Measurements from ENCODE around the gene NF1.

Gene NF1

GRCh38 chr17:31275116-31275515 is 180.3 kb downstream of the NF1 start:
- no peaks in the 10 kb centered on the region for H3K27me3 ChIP-seq (ENCODE audit: insufficient read depth, low read length)

GRCh38 chr17:31279401-31279800 is 184.6 kb downstream of the NF1 start:
- Histone ChIP-seq H3K4me2 (ENCODE audit: low read length) (no peak overlapping the region), H3K9me3 (ENCODE audit: low read length) (no peaks in the 10 kb centered on the region), H3K9me2 (ENCODE audit: low read depth, low read length) (no peaks in the 10 kb centered on the region), H3K9ac (ENCODE audit: low read length) (no peak overlapping the region), H3K27me3 (ENCODE audit: insufficient read depth, low read length) (no peaks in the 10 kb centered on the region), H3K4me3 (ENCODE audit: low read depth, low read length, poor library complexity, severe bottlenecking) (no peak overlapping the region), H2AFZ (ENCODE audit: low read length) (no peak overlapping the region), H3F3A (ENCODE audit: insufficient read depth, low read length) (no peaks in the 10 kb centered on the region), H3K79me2 (ENCODE audit: insufficient read depth, low read length) (no peaks in the 10 kb centered on the region), H3K27ac (ENCODE audit: low read depth, low read length, poor library complexity, severe bottlenecking) (no peak overlapping the region), H4K20me1 (ENCODE audit: insufficient read depth, low read length) (no peaks in the 10 kb centered on the region), H3K36me3 (ENCODE audit: insufficient read depth, low read length) (no peaks in the 10 kb centered on the region; the same call in 1 of the 2 replicates), H3K4me1 (ENCODE audit: insufficient read depth, low read length, severe bottlenecking) (no peaks in the 10 kb centered on the region)
- TF ChIP-seq CTCF (IDR thresholded peaks at IDR 0.05; ENCODE audit: low read length) (no peak), EZH2 (IDR thresholded peaks at IDR 0.05; ENCODE audit: borderline replicate concordance, low read length) (no peak)

More at GRCh38 chr17:31275116-31275515, 180.3 kb downstream of the NF1 start:
- H3K79me2 ChIP-seq (ENCODE audit: insufficient read depth, low read length) = no peaks in the 10 kb centered on the region
- H3K4me2 ChIP-seq (ENCODE audit: low read length) = no peak overlapping the region
- no peaks in the 10 kb centered on the region for H3K9me3 ChIP-seq (ENCODE audit: low read length)
- no peaks in the 10 kb centered on the region for H3K36me3 ChIP-seq (ENCODE audit: insufficient read depth, low read length)
- no peak overlapping the region for H3K4me3 ChIP-seq (ENCODE audit: low read depth, low read length, poor library complexity, severe bottlenecking)
- no peaks in the 10 kb centered on the region for H3K9me2 ChIP-seq (ENCODE audit: low read depth, low read length)
- no peaks in the 10 kb centered on the region for H4K20me1 ChIP-seq (ENCODE audit: insufficient read depth, low read length)
- no peak overlapping the region for H3K9ac ChIP-seq (ENCODE audit: low read length)
- no peak overlapping the region for H2AFZ ChIP-seq (ENCODE audit: low read length)
- no peaks in the 10 kb centered on the region for H3K4me1 ChIP-seq (ENCODE audit: insufficient read depth, low read length, severe bottlenecking)
- no peak overlapping the region for H3K27ac ChIP-seq (ENCODE audit: low read depth, low read length, poor library complexity, severe bottlenecking)
- H3F3A ChIP-seq (ENCODE audit: insufficient read depth, low read length) = no peaks in the 10 kb centered on the region
- TF ChIP-seq EZH2 (IDR thresholded peaks at IDR 0.05; ENCODE audit: borderline replicate concordance, low read length) = no peak
- no peak for TF ChIP-seq CTCF (IDR thresholded peaks at IDR 0.05; ENCODE audit: low read length)

- Histone ChIP-seq H2AFZ (ENCODE audit: low read length) (no peak overlapping the region), H3K36me3 (ENCODE audit: insufficient read depth, low read length) (no peaks in the 10 kb centered on the region; the same call in 1 of the 2 replicates), H3K4me2 (ENCODE audit: low read length) (no peak overlapping the region), H3K27me3 (ENCODE audit: insufficient read depth, low read length) (no peaks in the 10 kb centered on the region), H3F3A (ENCODE audit: insufficient read depth, low read length) (no peaks in the 10 kb centered on the region; the same call in 1 of the 2 replicates), H3K27ac (ENCODE audit: low read depth, low read length, poor library complexity, severe bottlenecking) (no peak overlapping the region), H3K9me3 (ENCODE audit: low read length) (no peaks in the 10 kb centered on the region), H3K79me2 (ENCODE audit: insufficient read depth, low read length) (no peaks in the 10 kb centered on the region), H3K9me2 (ENCODE audit: low read depth, low read length) (no peaks in the 10 kb centered on the region), H3K9ac (ENCODE audit: low read length) (no peak overlapping the region), H4K20me1 (ENCODE audit: insufficient read depth, low read length) (no peaks in the 10 kb centered on the region), H3K4me1 (ENCODE audit: insufficient read depth, low read length, severe bottlenecking) (no peaks in the 10 kb centered on the region), H3K4me3 (ENCODE audit: low read depth, low read length, poor library complexity, severe bottlenecking) (no peak overlapping the region)
- TF ChIP-seq CTCF (IDR thresholded peaks at IDR 0.05; ENCODE audit: low read length) (no peak), EZH2 (IDR thresholded peaks at IDR 0.05; ENCODE audit: borderline replicate concordance, low read length) (no peak)
Measured at GRCh38 chr17:31281061-31281460, 186.3 kb downstream of the NF1 start.
